ENCODE results near the gene AFDN.

The AFDN gene

GRCh38 chr6:168009331-168009730, 182.6 kb downstream of the AFDN start:
- DNase-seq: no peak

GRCh38 chr6:168011291-168011690, 184.6 kb downstream of the AFDN start:
- no peak for DNase-seq

GRCh38 chr6:168012431-168013249, 185.9 kb downstream of the AFDN start:
- DNase-seq: no peak

- DNase-seq: no peak
These were observed 186.7 kb downstream of the AFDN start for GRCh38 chr6:168013250-168013915.

GRCh38 chr6:168014428-168014827, 187.7 kb downstream of the AFDN start:
- DNase-seq: no peak

GRCh38 chr6:168015009-168015408, 188.3 kb downstream of the AFDN start:
- DNase-seq: no peak

- no peak for DNase-seq
These were observed 188.9 kb downstream of the AFDN start for GRCh38 chr6:168015482-168016175.

GRCh38 chr6:168016176-168016620, 189.5 kb downstream of the AFDN start:
- no peak for DNase-seq

- DNase-seq: no peak
These were observed 190.2 kb downstream of the AFDN start for GRCh38 chr6:168016721-168017525.

GRCh38 chr6:168017629-168018028, 190.9 kb downstream of the AFDN start:
- no peak for DNase-seq

- DNase-seq: no peak
These were observed 192.0 kb downstream of the AFDN start for GRCh38 chr6:168018664-168019063.

GRCh38 chr6:168020242-168020641, 193.5 kb downstream of the AFDN start:
- DNase-seq: no peak

- DNase-seq: no peak
These were observed 194.9 kb downstream of the AFDN start for GRCh38 chr6:168021581-168021980.

Measured in bone marrow (tissue), 2 donors.